Measurements from ENCODE around the gene ZNRF1. TPM values are rescaled to one million over a fixed set of nuclear protein-coding genes. Genes with fewer than 3 reads are reported as not detected.

ZNRF1 gene
- total and polyA plus RNA-seq, 2 donors from 2014 or later = 10.8 to 23.1 TPM

DNA sequence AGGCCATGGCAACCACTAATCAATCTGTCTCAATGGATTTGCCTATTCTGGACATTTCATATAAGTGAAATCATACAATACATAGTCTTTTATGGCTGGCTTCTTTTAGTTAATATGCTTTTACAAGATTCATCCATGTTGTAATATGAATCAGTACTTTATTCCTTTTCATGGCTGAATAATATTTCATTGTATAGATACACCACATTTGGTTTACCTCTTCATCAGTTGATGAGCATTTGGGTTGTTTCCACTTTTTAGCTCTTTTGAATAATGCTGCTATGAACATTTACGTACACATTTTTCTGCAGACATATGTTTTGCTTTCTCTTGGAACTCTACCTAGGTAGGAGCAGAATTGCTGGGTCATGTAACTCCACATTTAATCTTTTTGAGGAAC, 2.8 kb upstream of the ZNRF1 start:
- no peak overlapping the region for H3K27ac ChIP-seq (ENCODE audit: low read depth in 2 of 2, low read length in 2 of 2)
- no peaks in the 10 kb centered on the region for H3K27me3 ChIP-seq (ENCODE audit: control insufficient read depth, insufficient read depth, low read length)
- no peak for FAIRE-seq
- no peaks in the 10 kb centered on the region for H3K9me3 ChIP-seq (ENCODE audit: control insufficient read depth in 2 of 3, insufficient read depth in 1 of 3, low read length in 3 of 3)
- H3K4me3 ChIP-seq (ENCODE audit: low read length in 3 of 3) = no peak overlapping the region
- H3K9ac ChIP-seq (ENCODE audit: low read length in 3 of 3) = no peak overlapping the region
- DNase-seq = no peak
- peaks cover 0 to 19% (median 15%) of the 10 kb centered on the region in 3 donors for H3K4me1 ChIP-seq (ENCODE audit: control insufficient read depth in 2 of 3, insufficient read depth in 2 of 3, low read depth in 1 of 3, low read length in 3 of 3)
- intact Hi-C loops (cut with DNase I) = loop anchor here (5.0 kb wide), 1 partner anchor 116 kb away; no protein-coding TSS in a partner anchor
- H3K36me3 ChIP-seq (ENCODE audit: control insufficient read depth in 2 of 3, insufficient read depth in 3 of 3, low read length in 3 of 3) = no peaks in the 10 kb centered on the region
- TF ChIP-seq, protein P1, sequence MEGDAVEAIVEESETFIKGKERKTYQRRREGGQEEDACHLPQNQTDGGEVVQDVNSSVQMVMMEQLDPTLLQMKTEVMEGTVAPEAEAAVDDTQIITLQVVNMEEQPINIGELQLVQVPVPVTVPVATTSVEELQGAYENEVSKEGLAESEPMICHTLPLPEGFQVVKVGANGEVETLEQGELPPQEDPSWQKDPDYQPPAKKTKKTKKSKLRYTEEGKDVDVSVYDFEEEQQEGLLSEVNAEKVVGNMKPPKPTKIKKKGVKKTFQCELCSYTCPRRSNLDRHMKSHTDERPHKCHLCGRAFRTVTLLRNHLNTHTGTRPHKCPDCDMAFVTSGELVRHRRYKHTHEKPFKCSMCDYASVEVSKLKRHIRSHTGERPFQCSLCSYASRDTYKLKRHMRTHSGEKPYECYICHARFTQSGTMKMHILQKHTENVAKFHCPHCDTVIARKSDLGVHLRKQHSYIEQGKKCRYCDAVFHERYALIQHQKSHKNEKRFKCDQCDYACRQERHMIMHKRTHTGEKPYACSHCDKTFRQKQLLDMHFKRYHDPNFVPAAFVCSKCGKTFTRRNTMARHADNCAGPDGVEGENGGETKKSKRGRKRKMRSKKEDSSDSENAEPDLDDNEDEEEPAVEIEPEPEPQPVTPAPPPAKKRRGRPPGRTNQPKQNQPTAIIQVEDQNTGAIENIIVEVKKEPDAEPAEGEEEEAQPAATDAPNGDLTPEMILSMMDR (IDR thresholded peaks at IDR 0.05; ENCODE audit: borderline replicate concordance, extremely low read depth, insufficient read depth) = no peak

DNA sequence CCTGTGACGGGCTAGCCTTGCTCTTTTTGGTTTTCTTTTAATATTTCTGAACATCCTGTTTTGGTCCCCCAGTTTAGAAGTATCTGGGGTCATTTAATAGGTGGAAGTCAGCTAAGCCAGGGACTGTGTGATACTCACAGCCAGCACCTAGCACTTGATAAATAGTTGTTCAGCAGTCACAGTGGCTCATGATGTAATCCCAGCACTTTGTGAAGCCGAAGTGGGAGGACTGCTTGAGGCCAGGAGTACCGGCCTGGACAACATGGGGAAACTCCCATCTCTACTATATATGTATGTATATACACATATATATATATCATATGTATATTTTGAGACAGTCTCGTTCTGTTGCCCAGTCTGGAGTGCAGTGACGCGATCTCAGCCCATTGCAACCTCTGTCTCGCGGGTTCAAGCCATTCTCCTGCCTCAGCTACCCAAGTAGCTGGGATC, 1.8 kb upstream of the ZNRF1 start:
- FAIRE-seq = no peak
- TF ChIP-seq, protein P1 (IDR thresholded peaks at IDR 0.05; ENCODE audit: borderline replicate concordance, extremely low read depth, insufficient read depth) = no peak
- no peaks in the 10 kb centered on the region for H3K36me3 ChIP-seq (ENCODE audit: control insufficient read depth in 2 of 3, insufficient read depth in 3 of 3, low read length in 3 of 3)
- no peak overlapping the region for H3K9ac ChIP-seq (ENCODE audit: low read length in 3 of 3)
- H3K27me3 ChIP-seq (ENCODE audit: control insufficient read depth, insufficient read depth, low read length) = no peaks in the 10 kb centered on the region
- intact Hi-C loops (cut with DNase I) = loop anchor here (5.0 kb wide), 1 partner anchor 115 kb away; no protein-coding TSS in a partner anchor
- H3K9me3 ChIP-seq (ENCODE audit: control insufficient read depth in 2 of 3, insufficient read depth in 1 of 3, low read length in 3 of 3) = no peaks in the 10 kb centered on the region
- peaks cover 0 to 15% (median 6%) of the 10 kb centered on the region in 3 donors for H3K4me1 ChIP-seq (ENCODE audit: control insufficient read depth in 2 of 3, insufficient read depth in 2 of 3, low read depth in 1 of 3, low read length in 3 of 3)
- H3K4me3 ChIP-seq (ENCODE audit: low read length in 3 of 3) = no peak overlapping the region
- H3K27ac ChIP-seq (ENCODE audit: low read depth in 2 of 2, low read length in 2 of 2) = no peak overlapping the region
- DNase-seq = no peak

DNA sequence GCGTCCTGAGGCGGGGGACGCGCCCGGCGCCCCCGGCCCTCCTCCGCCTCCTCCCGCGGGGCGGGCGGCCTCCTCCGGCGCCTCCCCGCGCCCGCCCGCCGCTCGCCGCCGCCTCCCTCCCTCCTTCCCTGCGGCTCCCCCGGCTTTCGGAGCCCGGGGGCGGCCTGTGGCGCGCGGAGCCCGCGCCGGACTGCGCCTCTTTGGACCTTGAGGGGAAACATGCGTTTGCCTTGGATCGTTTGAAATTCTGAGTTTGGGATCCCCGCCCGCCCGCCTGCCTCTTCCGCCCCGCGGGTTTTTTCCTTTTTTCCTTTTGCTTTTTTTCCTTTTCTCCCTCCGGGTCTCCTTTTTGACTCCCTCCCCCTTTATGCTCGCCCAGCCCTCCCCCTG, 390 bp downstream of the ZNRF1 start:
- H3K4me1 ChIP-seq (ENCODE audit: control insufficient read depth in 2 of 3, insufficient read depth in 2 of 3, low read depth in 1 of 3, low read length in 3 of 3) = peaks cover 0 to 17% (median 0%) of the 10 kb centered on the region in 3 donors
- intact Hi-C loops (cut with DNase I) = loop anchor here (5.0 kb wide), 1 partner anchor 113 kb away; no protein-coding TSS in a partner anchor
- FAIRE-seq = no peak
- no peak overlapping the region for H3K27ac ChIP-seq (ENCODE audit: low read depth in 2 of 2, low read length in 2 of 2)
- H3K4me3 ChIP-seq (ENCODE audit: low read length in 3 of 3) = peak overlapping the region; percentile 35 to 83 (median 65)
- H3K9me3 ChIP-seq (ENCODE audit: control insufficient read depth in 2 of 3, insufficient read depth in 1 of 3, low read length in 3 of 3) = no peaks in the 10 kb centered on the region
- no peaks in the 10 kb centered on the region for H3K36me3 ChIP-seq (ENCODE audit: control insufficient read depth in 2 of 3, insufficient read depth in 3 of 3, low read length in 3 of 3)
- TF ChIP-seq, protein P1 (IDR thresholded peaks at IDR 0.05; ENCODE audit: borderline replicate concordance, extremely low read depth, insufficient read depth) = no peak
- no peaks in the 10 kb centered on the region for H3K27me3 ChIP-seq (ENCODE audit: control insufficient read depth, insufficient read depth, low read length)
- H3K9ac ChIP-seq (ENCODE audit: low read length in 3 of 3) = peak overlapping the region in 1 of 3 donors; percentile 21
- DNase-seq = peak; percentile 49 to 76 (median 74)
